GM19043 (cell line): Measurements from ENCODE around the gene PLEKHN1.
A peak's percentile ranks its signal among the peaks of the same experiment; 100 is the strongest.

Source experiments
- ATAC-seq: cut with Tn5 transposase; IDR thresholded peaks from one replicate; pipeline ENCODE4 v1.9.1; 2021; ENCODE audit warnings: low read depth; ENCODE audit not compliant: unreplicated experiment

The PLEKHN1 gene

DNA sequence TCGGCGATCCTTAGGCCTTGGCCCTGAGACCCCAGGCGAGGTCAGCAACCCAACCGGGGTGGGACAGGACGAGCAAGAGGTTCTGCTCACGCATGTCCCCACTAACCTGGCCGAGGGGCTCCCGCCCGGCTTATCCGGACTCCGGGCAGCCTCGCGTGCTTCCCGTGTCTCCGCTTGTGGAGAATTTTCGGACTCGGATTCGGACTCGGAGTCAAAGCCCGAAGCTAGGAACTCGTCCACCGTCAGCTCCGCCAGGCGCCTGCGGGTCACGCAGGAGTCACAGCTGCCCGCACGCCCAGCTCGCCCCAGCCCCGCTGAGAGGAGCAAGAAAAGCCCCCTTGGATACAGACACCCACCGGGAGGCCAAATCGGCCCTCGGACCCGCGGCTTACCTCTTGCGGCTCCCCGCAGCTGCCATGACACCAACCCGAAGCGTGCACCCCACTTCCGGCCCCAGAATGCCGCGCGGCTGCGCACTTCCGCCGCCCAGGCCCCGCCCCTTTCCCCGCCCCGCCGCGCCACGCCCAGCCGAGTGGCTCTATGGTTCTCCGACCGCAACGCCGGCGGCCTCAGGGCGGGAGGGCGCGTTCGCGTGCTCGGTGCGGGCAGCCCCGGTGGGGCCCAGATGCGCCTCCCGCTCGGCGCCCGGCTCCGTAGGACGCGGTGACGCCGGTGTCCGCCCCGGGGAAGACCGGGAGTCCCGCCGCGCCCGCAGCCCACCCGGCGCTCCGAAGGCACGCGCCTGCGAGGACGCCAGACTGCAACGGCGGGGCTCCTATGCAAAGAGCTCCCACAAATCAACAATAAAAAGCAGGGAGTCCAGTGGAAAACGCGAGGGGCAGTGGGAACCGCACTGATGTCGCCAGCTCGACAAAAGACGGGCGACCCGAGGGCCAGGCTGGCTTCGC, 7.2 kb upstream of the PLEKHN1 start, which contains the start of gene NOC2L:
TSS of gene NOC2L (minus strand) at position 434 of the 908 bp plus-strand sequence. CDS start at position 418, 16 bp downstream.
- peak; percentile 49 for ATAC-seq

DNA sequence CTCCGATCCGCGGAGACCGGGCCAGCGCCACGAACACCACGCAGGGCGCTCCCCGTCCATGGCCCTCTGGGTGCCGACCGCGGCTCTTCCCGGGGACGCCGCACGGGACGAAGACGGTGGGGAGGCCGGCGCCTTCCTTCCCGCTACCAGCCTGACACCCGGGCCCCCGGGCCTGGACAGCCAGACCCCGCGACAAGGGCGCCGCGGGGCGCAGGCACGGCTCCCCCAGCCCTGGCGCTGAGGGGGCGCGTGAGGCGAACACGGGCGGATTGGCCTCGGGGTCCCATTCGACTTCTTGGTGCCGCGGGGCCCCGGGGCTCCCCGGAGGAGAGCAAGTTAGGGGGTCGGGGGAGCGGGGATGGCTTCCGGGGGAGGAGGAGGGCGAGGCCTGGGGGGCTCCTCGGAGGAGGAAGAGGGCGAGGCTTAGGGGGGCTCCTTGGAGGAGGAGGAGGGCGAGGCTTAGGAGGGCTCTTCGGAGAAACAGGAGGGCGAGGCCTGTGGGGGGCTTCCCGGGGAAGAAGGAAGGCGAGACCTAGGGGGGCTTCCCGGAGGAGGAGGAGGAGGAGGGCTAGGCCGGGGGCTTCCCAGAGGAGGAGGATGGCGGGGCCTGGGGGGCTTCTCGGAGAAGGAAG, 6.4 kb upstream of the PLEKHN1 start:
- no peak for ATAC-seq

DNA sequence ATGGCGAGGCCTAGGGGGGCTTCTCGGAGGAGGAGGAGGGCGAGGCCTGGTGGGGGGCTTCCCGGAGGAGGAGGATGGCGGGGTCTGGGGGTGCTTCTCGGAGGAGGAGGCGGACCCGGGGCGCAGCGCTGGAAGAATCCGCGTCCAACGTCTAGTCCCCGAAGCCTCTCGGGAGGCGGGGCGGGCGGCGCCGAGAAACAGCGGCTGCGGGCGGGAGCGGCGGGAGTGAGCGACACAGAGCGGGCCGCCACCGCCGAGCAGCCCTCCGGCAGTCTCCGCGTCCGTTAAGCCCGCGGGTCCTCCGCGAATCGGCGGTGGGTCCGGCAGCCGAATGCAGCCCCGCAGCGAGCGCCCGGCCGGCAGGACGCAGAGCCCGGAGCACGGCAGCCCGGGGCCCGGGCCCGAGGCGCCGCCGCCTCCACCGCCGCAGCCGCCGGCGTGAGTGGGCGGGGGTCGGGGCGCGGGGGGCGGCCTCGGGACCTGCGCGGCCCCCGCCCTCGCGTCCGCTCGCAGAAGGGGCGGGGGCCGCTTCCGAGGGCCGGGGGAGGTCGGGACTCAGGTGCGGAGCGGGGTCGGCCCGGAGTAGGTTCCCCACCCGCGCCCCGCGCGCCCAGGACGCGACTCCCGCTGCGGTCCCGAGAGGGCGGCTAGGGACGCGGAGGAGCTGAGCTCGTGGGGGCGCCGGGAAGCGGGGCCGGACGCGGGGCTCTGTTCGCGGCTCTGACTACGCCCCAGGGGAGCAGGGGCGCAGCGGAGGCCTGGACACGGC, 5.7 kb upstream of the PLEKHN1 start, which contains the start of gene KLHL17:
TSS of gene KLHL17 (plus strand) at position 222 of the 769 bp plus-strand sequence. CDS start at position 332, 110 bp downstream.
- ATAC-seq: no peak

DNA sequence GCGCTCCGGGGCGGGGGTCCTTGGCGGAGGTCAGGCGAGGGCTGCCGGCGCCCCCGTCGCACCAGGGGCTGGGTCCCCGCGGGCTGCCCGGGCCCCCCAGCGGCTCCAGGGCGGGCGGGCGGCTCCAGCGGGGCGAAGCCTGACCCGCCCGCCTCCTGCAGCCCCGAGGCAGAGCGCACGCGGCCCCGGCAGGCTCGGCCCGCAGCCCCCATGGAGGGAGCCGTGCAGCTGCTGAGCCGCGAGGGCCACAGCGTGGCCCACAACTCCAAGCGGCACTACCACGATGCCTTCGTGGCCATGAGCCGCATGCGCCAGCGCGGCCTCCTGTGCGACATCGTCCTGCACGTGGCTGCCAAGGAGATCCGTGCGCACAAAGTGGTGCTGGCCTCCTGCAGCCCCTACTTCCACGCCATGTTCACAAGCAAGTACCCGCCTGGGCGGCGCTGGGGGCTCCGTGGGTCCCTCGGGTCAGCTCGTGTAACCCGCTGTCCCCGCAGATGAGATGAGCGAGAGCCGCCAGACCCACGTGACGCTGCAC, 5.1 kb upstream of the PLEKHN1 start:
- ATAC-seq: no peak

DNA sequence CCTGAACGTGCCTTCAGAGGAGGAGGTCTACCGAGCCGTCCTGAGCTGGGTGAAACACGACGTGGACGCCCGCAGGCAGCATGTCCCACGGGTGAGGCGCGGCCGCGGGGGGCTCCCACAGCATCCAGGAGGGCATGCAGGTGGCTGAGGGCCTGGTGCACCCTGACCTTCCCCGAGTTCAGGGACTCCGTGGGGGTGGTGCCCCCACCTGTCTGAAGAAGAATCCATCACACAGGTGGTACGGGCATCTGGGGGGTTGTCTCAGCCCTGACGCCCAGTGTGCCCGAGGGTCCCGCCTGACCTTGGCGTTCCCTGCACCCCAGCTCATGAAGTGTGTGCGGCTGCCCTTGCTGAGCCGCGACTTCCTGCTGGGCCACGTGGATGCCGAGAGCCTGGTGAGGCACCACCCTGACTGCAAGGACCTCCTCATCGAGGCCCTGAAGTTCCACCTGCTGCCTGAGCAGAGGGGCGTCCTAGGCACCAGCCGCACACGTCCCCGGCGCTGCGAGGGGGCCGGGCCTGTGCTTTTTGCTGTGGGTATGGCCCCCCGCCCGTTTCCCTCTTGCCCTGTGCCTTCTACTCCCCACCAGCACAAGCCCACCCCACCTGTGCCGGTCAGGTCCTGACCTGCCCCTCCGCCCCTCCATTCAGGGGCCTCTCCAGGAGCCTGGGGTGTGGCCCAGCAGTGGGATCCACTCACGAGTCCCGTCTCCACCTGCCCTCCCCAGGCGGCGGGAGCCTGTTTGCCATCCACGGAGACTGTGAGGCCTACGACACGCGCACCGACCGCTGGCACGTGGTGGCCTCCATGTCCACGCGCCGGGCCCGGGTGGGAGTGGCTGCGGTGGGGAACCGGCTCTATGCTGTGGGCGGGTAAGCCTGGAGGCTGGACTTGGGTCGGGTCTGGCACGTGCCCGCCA, 3.6 kb upstream of the PLEKHN1 start:
- no peak for ATAC-seq

DNA sequence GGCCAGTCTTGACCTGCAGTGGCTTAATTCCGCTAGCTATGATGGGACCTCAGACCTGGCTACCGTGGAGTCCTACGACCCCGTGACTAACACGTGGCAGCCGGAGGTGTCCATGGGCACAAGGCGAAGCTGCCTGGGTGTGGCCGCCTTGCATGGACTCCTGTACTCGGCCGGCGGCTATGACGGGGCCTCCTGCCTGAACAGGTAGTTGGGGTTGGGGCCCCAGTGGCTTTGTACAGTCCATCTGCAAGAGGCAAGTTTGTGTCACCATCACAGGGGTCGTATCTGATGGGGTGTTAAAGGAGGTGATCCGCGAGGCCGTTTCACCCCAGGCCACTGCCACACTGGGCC, 3.0 kb upstream of the PLEKHN1 start:
- no peak for ATAC-seq

DNA sequence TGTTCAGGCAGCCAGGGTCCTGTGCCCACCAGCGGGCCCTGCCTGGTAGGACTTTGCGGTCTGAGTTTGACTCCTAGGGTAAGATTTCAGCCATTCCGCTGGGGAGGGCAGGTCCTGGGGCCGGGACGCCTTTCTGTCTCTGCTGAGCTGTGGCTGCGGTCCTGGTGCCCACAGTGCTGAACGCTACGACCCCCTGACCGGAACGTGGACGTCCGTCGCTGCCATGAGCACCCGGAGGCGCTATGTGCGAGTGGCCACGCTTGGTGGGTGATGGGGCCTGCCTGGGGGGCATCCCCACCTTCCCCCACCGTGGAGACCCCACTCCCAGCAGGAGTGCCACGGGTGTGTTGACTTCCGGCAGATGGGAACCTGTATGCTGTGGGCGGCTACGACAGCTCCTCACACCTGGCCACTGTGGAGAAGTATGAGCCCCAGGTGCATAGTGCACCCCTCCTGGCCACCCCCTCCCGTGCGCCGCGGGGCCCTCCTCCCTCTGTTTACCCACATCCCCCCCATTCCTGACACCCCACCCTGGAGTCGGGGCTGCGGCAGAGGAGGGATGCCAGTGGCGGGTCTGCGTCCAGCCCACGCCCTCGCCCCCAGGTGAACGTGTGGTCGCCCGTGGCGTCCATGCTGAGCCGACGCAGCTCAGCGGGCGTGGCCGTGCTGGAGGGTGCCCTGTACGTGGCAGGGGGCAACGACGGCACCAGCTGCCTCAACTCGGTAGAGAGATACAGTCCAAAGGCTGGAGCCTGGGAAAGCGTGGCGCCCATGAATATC, 2.3 kb upstream of the PLEKHN1 start:
- no peak for ATAC-seq

DNA sequence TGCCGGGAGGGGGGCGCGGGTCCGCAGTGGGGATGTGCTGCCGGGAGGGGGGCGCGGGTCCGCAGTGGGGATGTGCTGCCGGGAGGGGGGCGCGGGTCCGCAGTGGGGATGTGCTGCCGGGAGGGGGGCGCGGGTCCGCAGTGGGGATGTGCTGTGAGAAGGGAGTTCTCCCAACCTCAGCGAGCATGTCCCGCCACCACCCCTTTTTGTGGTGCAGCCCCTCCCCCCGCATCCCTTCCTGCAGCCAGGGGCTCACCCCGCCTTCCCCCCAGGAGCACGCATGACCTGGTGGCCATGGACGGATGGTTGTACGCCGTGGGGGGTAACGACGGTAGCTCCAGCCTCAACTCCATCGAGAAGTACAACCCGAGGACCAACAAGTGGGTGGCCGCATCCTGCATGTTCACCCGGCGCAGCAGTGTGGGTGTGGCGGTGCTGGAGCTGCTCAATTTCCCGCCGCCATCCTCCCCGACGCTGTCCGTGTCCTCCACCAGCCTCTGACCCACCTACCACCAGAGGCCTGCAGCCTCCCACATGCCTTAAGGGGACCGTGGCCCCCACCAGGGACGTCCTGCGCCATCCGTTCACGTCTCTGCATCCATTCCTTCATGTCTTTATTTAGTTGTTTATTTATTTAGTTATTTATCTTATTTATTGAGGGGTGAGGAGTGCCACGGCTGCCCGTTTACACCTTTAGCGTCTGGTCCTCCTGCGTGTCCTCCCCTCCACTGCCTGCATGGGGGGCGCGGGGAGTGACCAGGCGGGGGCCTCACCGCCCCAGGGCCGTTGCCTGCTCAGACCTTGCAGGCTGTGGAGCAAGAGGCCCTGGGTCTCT, 1.4 kb upstream of the PLEKHN1 start:
- ATAC-seq: no peak

DNA sequence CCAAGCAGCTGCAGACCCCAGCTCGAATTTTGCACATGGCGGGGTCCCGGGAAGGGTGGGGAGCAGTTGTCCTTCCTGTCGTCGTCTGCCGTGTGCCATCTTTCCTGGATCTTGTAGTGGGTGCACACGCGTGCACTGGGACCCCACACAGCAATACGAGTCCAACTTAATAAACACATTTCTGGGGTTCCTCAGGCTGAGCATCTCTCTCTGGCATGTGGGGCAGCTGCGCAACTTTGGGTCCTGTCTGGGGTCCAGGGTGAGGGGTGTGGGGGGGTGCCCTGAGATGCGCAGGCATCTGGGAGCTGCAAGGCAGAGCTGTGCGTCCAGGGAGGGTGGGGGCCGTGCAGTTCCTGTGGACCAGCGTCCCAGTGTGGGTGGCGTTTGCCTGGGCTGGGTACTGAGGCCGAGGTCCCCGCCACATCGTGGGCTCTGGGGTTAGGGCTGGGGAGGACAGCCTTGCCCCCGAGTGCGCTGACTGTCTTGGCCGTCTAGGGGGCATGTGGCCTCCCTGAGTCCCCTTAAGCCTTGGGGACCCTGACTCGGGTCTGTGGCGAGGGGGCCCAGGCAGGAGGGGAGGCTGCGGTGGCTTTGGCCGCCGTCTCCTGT, 652 bp upstream of the PLEKHN1 start:
- no peak for ATAC-seq

DNA sequence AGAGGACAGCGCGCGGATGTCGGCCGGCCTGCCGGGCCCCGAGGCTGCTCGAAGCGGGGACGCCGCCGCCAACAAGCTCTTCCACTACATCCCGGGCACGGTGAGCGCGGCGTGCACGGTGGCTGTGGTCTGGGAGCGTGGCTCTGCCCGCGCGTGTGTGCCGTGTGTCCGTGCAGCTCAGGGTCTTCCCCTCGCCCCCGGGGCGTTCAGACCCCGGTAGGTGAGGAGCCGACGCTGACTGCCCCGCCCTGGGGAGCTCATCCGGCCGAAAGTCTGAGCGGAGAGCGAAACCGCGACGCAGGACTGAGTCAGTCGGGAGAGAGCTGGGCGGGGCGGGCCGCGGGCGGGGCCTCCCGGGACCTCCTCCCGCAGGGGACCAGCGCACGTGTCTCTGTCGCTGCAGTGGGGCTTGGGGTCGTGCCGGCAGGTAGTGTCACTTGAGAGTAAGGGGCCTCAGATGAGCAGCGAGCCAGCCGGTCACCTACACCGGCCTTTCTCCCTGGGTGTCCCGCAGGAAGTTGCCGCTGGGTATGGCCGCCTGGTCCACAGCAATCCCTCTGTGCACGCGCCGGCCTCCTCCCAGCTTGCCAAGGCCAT, 520 bp downstream of the PLEKHN1 start:
- peak; percentile 58 for ATAC-seq

DNA sequence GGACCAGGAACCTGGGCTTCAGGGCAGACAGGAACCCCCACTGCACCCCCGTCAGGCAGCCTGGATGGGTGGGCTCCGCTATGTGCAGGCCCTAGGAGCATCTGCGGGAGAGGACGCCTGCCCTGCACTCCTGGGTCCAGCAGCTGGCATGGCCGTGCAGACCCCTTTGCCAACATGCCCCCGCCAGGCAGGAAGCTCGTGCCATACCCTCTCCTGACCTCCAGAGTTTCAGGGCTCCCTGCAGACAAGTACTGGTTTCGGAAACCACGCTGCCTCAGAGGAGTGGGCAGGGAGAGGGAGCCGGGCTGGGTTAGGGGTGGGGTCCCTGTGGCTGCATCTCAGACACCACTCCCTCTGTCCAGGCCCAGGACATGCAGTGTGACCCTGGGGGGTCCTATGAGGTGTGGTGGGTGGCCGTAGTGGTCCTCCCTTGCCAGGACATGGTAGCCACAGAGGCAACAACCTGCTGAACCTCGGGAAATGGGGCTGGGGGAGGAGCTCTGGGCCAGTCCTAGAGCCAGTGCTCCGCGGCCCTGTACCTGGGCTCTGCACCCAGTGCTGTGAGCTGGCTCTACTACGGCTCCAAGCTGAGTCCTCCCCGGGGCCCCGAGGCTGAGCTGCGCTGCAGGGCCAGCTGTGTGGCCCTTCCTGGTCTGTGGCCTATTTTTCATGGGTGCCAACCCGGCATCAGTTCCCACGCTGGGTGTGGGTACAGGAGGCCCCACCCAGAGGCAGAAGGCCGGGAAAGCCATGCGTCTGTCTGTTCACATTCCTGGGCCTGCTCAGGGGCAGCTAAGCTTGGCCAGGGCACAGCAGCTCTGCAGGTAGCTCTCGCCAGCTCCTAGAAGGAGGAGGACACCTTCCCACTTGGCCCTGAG, 1.4 kb downstream of the PLEKHN1 start:
- ATAC-seq: no peak

DNA sequence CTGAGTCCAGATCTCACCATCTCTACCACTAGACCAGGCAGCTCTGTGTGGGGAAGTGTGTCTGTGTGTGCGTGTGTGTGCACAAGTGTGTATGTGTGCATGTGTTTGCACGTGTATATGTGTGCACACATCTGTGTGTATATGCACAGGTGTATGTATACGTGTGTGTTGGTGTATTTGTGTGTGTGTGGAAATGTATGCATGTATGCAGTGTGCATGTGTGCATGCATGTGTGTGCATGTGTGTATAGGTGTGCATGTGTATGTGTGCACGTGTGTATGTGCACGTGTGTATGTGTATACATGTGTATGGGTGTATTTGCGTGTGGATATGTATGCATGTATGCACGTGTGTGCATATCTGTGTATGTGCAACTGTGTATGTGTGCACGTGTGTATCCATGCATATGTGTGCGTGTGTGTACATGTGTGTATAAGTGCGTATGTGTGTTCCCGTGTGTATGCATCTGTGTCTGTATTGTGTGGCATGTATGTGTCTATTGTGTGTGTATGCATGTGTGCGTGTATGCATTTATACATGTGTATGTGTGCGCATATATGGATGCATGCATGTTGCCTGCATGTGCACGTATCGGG, 3.1 kb downstream of the PLEKHN1 start:
- no peak for ATAC-seq

DNA sequence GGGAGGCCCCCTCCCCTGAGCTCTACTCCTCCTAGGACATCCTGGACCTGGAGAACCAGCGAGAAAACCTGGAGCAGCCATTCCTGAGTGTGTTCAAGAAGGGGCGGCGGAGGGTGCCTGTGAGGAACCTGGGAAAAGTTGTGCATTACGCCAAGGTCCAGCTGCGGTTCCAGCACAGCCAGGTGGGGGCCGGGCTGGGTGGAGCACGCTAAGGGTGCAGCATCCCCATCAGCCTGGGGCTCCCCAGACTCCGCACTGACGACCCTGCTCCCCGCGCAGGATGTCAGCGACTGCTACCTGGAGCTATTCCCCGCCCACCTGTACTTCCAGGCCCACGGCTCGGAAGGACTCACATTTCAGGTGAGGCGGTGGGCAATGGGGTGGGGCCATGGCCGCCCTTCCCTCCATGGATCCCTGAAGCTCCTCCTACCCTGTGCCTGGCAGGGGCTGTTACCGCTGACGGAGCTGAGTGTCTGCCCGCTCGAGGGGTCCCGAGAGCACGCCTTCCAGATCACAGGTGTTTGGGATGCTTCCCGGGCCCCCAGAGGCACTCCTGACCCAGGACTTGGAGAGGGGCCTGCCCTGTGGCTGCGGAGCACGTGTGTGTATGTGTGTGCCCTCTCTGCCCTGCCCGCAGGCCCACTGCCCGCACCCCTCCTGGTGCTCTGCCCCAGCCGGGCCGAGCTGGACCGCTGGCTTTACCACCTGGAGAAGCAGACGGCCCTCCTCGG, 4.1 kb downstream of the PLEKHN1 start:
- ATAC-seq: no peak

DNA sequence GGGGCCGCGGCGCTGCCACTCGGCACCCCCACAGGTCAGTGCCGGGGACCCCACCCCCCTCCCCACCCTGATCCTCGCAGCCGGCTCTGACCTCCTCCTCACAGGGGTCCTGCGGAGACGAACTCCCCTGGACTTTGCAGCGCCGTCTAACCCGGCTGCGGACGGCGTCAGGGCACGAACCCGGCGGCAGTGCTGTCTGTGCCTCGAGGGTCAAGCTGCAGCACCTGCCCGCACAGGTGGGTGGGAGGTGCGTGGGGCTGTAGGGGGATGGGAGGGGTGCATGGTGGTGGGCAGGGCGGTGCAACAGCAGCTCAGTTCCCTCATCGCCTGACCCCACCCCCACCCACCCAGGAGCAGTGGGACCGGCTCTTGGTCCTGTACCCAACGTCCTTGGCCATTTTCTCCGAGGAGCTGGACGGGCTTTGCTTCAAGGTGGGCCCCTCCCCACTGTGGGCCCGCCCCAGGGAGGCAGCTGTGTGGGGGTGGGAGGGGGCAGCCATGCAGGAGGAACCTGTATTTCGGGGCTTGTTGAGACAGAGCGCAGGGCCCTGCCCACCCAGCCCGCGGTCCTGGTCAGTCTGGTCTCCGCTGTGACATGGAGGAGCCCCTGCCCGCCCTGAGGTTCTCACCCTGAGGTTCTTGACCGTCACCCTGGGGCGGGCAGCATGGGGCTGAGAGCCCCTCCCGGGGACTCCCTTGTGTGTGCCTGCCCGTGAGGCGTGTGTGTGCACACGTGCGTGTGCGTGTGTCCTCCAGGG, 4.9 kb downstream of the PLEKHN1 start:
- ATAC-seq: no peak
